H1 (cell line): ENCODE data around the gene PUS3. TPM values are rescaled to one million over a fixed set of nuclear protein-coding genes. Genes with fewer than 3 reads are reported as not detected.
A peak's percentile ranks its signal among the peaks of the same experiment; 100 is the strongest.

ENCODE experiments used
- CTCF ChIA-PET: fragments of 300-600 bp; sonication (Branson Sonifier 250); formaldehyde crosslinking; loops from one replicate; lab custom pipeline; 2021; ENCODE audit not compliant: partially characterized antibody; lab: Charles Lee
- POLR2A ChIA-PET: fragments of 300-600 bp; sonication (Branson Sonifier 250); formaldehyde crosslinking; loops from one replicate; lab custom pipeline; 2021; ENCODE audit warnings: inconsistent platforms; ENCODE audit not compliant: partially characterized antibody; lab: Charles Lee
- DNase-seq, 2 experiments: peaks; one replicate each; pipeline versions ENCODE4 v3.0.0 to v3.0.0-alpha.2; 2010 to 2022; ENCODE audit warnings: low spot score in 2 of 2, low read depth in 1 of 2, mixed read lengths in 1 of 2
- FAIRE-seq: peaks from 2 replicates; lab custom pipeline; 2011; peaks lifted over from hg19 to GRCh38; lab: Jason Lieb, UNC
- H2AFZ ChIP-seq: 2 replicates; pipeline ENCODE4 v1.8.1; 2012; ENCODE audit warnings: low read length, inconsistent platforms
- H2AK5ac ChIP-seq: 2 replicates; pipeline ENCODE4 v1.6.1; 2013; ENCODE audit warnings: low read depth, low read length
- H2BK120ac ChIP-seq: replicated peaks from 2 replicates; pipeline ENCODE3; 2013; ENCODE audit warnings: low read depth, low read length, inconsistent platforms
- H2BK12ac ChIP-seq: 2 replicates; pipeline ENCODE4 v1.6.1; 2013; ENCODE audit warnings: low read depth, low read length
- H2BK15ac ChIP-seq: 2 replicates; pipeline ENCODE4 v1.6.1; 2013; ENCODE audit warnings: low read length
- H2BK20ac ChIP-seq: 2 replicates; pipeline ENCODE4 v1.6.1; 2013; ENCODE audit warnings: low read length
- H2BK5ac ChIP-seq: 2 replicates; pipeline ENCODE4 v1.6.1; 2013; ENCODE audit warnings: low read depth, low read length
- H3K14ac ChIP-seq: 2 replicates; pipeline ENCODE4 v1.6.1; 2013; ENCODE audit warnings: inconsistent platforms; ENCODE audit not compliant: insufficient read length
- H3K18ac ChIP-seq: 2 replicates; pipeline ENCODE4 v1.6.1; 2013; ENCODE audit warnings: low read length; ENCODE audit errors: extremely low read depth
- H3K23ac ChIP-seq: 2 replicates; pipeline ENCODE4 v1.6.1; 2013; ENCODE audit warnings: inconsistent platforms; ENCODE audit not compliant: insufficient read length
- H3K23me2 ChIP-seq: 2 replicates; pipeline ENCODE4 v1.6.1; 2013; ENCODE audit warnings: low read depth, low read length
- H3K27ac ChIP-seq: 2 replicates; pipeline ENCODE4 v1.6.1; 2011; ENCODE audit warnings: low read depth, low read length, inconsistent platforms
- H3K27me3 ChIP-seq, 4 experiments: replicated peaks in 1 of 4; 1 replicate in 1 of 4; 2 replicates in 3 of 4; pipeline versions ENCODE4 v1.6.1 to v1.8.1; 2011 to 2013; ENCODE audit warnings: low read length in 3 of 4, mild to moderate bottlenecking in 3 of 4, inconsistent platforms in 2 of 4, mixed read lengths in 2 of 4, moderate library complexity in 1 of 4; ENCODE audit not compliant: control insufficient read depth in 3 of 4, insufficient read depth in 3 of 4; ENCODE audit errors: extremely low read depth in 1 of 4
- H3K36me3 ChIP-seq, 4 experiments: 2 replicates each; pipeline versions ENCODE4 v1.6.1 to v1.8.1; 2011 to 2013; ENCODE audit warnings: mild to moderate bottlenecking in 4 of 4, low read length in 3 of 4, moderate library complexity in 2 of 4, control low read depth in 1 of 4, inconsistent platforms in 1 of 4; ENCODE audit not compliant: insufficient read depth in 4 of 4, control insufficient read depth in 2 of 4
- H3K4ac ChIP-seq: replicated peaks from 2 replicates; pipeline ENCODE3; 2013; ENCODE audit warnings: low read length, low read depth, mixed read lengths, inconsistent platforms; ENCODE audit not compliant: insufficient read length
- H3K4me1 ChIP-seq, 4 experiments: replicated peaks in 1 of 4; 1 replicate in 1 of 4; 2 replicates in 3 of 4; pipeline versions ENCODE4 v1.6.1 to v1.8.1; 2011 to 2013; ENCODE audit warnings: low read length in 3 of 4, inconsistent platforms in 2 of 4, mixed read lengths in 1 of 4; ENCODE audit not compliant: insufficient read depth in 4 of 4, control insufficient read depth in 3 of 4
- H3K4me2 ChIP-seq, 2 experiments: 2 replicates each; pipeline versions ENCODE4 v1.6.1 to v1.8.1; 2011 to 2013; ENCODE audit warnings: low read depth in 2 of 2, low read length in 2 of 2, control low read depth in 1 of 2, inconsistent platforms in 1 of 2, mild to moderate bottlenecking in 1 of 2; ENCODE audit not compliant: insufficient read depth in 1 of 2
- H3K4me3 ChIP-seq, 4 experiments: fragments of 200-600, 300-600 bp in 1 of 4; sonication (generic), shearing (Covaris generic), sonication (Bioruptor Twin) in 1 of 4; 2 replicates each; pipeline versions ENCODE4 v1.5.1 to v1.8.1; 2011 to 2016; ENCODE audit warnings: low read length in 4 of 4, low read depth in 3 of 4, control low read depth in 2 of 4, inconsistent platforms in 2 of 4, mild to moderate bottlenecking in 2 of 4, mixed read lengths in 1 of 4, moderate library complexity in 1 of 4; ENCODE audit not compliant: insufficient read depth in 2 of 4; ENCODE audit errors: extremely low read depth in 1 of 4
- H3K56ac ChIP-seq: replicated peaks from 2 replicates; pipeline ENCODE3; 2013; ENCODE audit warnings: low read depth, mild to moderate bottlenecking, mixed read lengths, low read length, inconsistent platforms; ENCODE audit not compliant: insufficient read length
- H3K79me1 ChIP-seq: 2 replicates; pipeline ENCODE4 v1.6.1; 2013; ENCODE audit warnings: low read depth, low read length, control low read depth
- H3K79me2 ChIP-seq, 2 experiments: 2 replicates each; pipeline versions ENCODE4 v1.6.1 to v1.8.1; 2012 to 2013; ENCODE audit warnings: low read length in 2 of 2, mild to moderate bottlenecking in 2 of 2, inconsistent platforms in 1 of 2; ENCODE audit not compliant: insufficient read depth in 2 of 2, control insufficient read depth in 1 of 2
- H3K9ac ChIP-seq, 4 experiments: replicated peaks in 1 of 4; 1 replicate in 1 of 4; 2 replicates in 3 of 4; pipeline versions ENCODE4 v1.6.1 to v1.8.1; 2011 to 2013; ENCODE audit warnings: low read depth in 3 of 4, low read length in 3 of 4, control low read depth in 2 of 4, mild to moderate bottlenecking in 2 of 4, moderate library complexity in 2 of 4, inconsistent platforms in 1 of 4; ENCODE audit errors: extremely low read depth in 1 of 4
- H3K9me3 ChIP-seq, 2 experiments: 2 replicates each; pipeline versions ENCODE4 v1.6.1 to v1.8.1; 2012 to 2013; ENCODE audit warnings: mild to moderate bottlenecking in 2 of 2, moderate library complexity in 2 of 2, control low read depth in 1 of 2, inconsistent platforms in 1 of 2, low read depth in 1 of 2, low read length in 1 of 2, mixed read lengths in 1 of 2; ENCODE audit not compliant: insufficient read depth in 2 of 2
- H4K20me1 ChIP-seq, 2 experiments: replicated peaks in 1 of 2; 2 replicates each; pipeline versions ENCODE3 to v1.8.1; 2011 to 2013; ENCODE audit warnings: inconsistent platforms in 2 of 2, low read length in 2 of 2, mild to moderate bottlenecking in 1 of 2; ENCODE audit not compliant: insufficient read depth in 2 of 2, control insufficient read depth in 1 of 2
- H4K5ac ChIP-seq: 2 replicates; pipeline ENCODE4 v1.6.1; 2013; ENCODE audit warnings: low read length, low read depth, mixed read lengths, inconsistent platforms; ENCODE audit not compliant: insufficient read length
- H4K8ac ChIP-seq: 2 replicates; pipeline ENCODE4 v1.8.0; 2013; ENCODE audit warnings: mild to moderate bottlenecking, moderate library complexity, low read length, inconsistent platforms; ENCODE audit not compliant: insufficient read depth; ENCODE audit errors: extremely low read depth
- H4K91ac ChIP-seq: replicated peaks from 2 replicates; pipeline ENCODE3; 2013; ENCODE audit warnings: low read length, mixed read lengths, inconsistent platforms; ENCODE audit not compliant: insufficient read length
- KDM1A ChIP-seq: fragments of 200-600, 300-600 bp; sonication (generic); IDR thresholded peaks from 2 replicates; pipeline ENCODE4 v1.7.1; 2016; ENCODE audit warnings: mild to moderate bottlenecking, low read length, borderline replicate concordance
- YY1 ChIP-seq: IDR thresholded peaks from 2 replicates; pipeline ENCODE4 v1.6.1; 2011; ENCODE audit warnings: low read depth, mild to moderate bottlenecking, low read length
- WGBS, 2 experiments: shearing (Covaris generic) in 1 of 2; methylation state at CpG; one replicate each; pipeline versions ENCODE4 v1.1.6 to v1.1.7; 2013 to 2015; ENCODE audit warnings: low lambda C conversion rate in 2 of 2, mixed read lengths in 2 of 2, inconsistent platforms in 1 of 2, low coverage in 1 of 2, missing lambda C conversion rate in 1 of 2; ENCODE audit not compliant: insufficient replicate concordance in 2 of 2, insufficient coverage in 1 of 2, insufficient read length in 1 of 2; ENCODE audit errors: extremely low coverage in 1 of 2, missing lambda C conversion rate in 1 of 2; 5-methylcytosine and 5-hydroxymethylcytosine counted together
- polyA plus RNA-seq, 7 experiments: library from polyadenylated mRNA; depleted of rRNA in 3 of 7; stranded (reverse) in 5 of 7; unstranded in 2 of 7; fragments of >200 nt in 5 of 7; fragments of 200-250 nt in 2 of 7; gene quantifications; 1 replicate in 5 of 7; 2 replicates in 1 of 7; 4 replicates in 1 of 7; pipeline versions ENCODE4 v1.2.1 to v1.2.3, GENCODE V29; 2011 to 2013; ENCODE audit warnings: missing spikeins in 2 of 7, mixed read lengths in 2 of 7
- total RNA-seq: library from RNA; stranded (reverse); fragmentation: NEBNext Ultra II Directional; extraction: Animal tissue kit (Norgen Biotek cat#: 25700); gene quantifications from 2 replicates; pipeline ENCODE4 v1.2.1, GENCODE V29; 2021

Gene PUS3
- total and polyA plus RNA-seq, 2 of the 8 experiments (the other 6 are each of a cell fraction or from before 2014, with no cell fraction given): 8.7 to 22.6 TPM

DNA sequence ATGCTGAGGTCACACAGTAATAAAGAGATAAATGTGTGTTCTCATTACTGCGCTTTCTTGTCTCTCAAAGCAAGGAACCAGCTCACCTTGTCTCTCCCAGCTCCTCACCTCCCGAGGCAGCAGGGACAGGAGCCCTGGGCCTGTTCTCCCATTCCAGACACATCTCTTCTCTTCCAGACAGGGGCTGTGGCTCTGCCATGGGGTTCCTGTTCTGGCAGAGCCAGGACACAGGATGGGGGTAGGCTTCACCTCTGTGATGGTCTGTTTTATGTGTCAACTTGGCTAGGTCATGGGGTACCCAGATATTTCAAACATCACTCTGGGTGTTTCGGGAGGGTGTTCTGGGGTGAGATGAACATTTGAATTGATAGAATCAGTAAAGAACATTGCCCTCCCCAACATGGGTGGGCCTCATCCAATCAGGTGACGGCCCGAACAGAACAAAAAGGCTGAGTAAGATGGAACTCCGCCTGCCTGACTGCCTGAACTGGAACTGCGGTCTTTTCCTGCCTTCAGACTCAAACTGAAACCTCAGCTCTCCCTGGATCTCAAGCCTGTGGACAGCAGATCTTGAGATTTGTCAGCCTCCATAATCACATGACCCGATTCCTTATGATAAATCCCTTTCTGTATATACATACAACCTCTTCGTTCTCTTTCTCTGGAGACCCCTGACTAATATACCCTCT, 40.8 kb upstream of the PUS3 start:
- Histone ChIP-seq H2BK120ac (no peak overlapping the region), H2BK15ac (no peak overlapping the region), H2AFZ (no peak overlapping the region), H4K20me1 (no peaks in the 10 kb centered on the region), H3K36me3 (no peaks in the 10 kb centered on the region), H3K4me3 (no peak overlapping the region), H3K9me3 (no peaks in the 10 kb centered on the region), H3K27me3 (no peaks in the 10 kb centered on the region), H3K79me1 (no peaks in the 10 kb centered on the region), H2BK12ac (no peak overlapping the region), H3K4me2 (no peak overlapping the region), H3K23me2 (no peaks in the 10 kb centered on the region), H4K5ac (no peak overlapping the region), H3K4ac (no peak overlapping the region), H3K4me1 (peaks cover 7 to 11% (median 9%) of the 10 kb centered on the region in 4 experiments), H4K91ac (no peak overlapping the region), H2BK20ac (no peak overlapping the region), H3K27ac (no peak overlapping the region), H3K18ac (no peak overlapping the region), H2BK5ac (no peak overlapping the region), H2AK5ac (no peak overlapping the region), H4K8ac (no peak overlapping the region), H3K9ac (no peak overlapping the region), H3K14ac (no peak overlapping the region), H3K23ac (no peak overlapping the region), H3K56ac (no peak overlapping the region), H3K79me2 (no peaks in the 10 kb centered on the region)
- DNase-seq: no peak
- WGBS, 2 experiments: 92% methylated on average over 9 of the region's 9 CpGs; no CpG with 5 or more reads in 1 of the 2 experiments
- no peak for FAIRE-seq
- TF ChIP-seq YY1 (no peak), KDM1A (peak; percentile 50; the same call in 1 of the 2 replicates)
- CTCF ChIA-PET: interaction anchor here (0.7 to 8.2 kb wide), 24 partner anchors 9 to 356 kb away, joined by 3 to 76 read pairs (median 6); partner anchors contain the start of gene CDON
- POLR2A ChIA-PET: interaction anchor here (0.8 to 1.3 kb wide), 3 partner anchors 10 to 18 kb away, joined by 3 to 6 read pairs (median 5); no protein-coding TSS in a partner anchor
